Panc1 (cell line): ENCODE results near the gene ADAM12.

ENCODE experiments used
- TF ChIP-seq, protein P1 (sequence below), 2 experiments: IDR thresholded peaks; 2 replicates each; pipeline ENCODE4 v1.6.1; 2011 to 2012; ENCODE audit warnings: low read depth in 2 of 2, control low read depth in 1 of 2, low read length in 1 of 2, mild to moderate bottlenecking in 1 of 2, moderate library complexity in 1 of 2; ENCODE audit not compliant: insufficient read depth in 1 of 2
- TF ChIP-seq, protein P2 (sequence below): fragments of 450-650 bp; IDR thresholded peaks from 2 replicates; pipeline ENCODE4 v1.5.1; 2017; ENCODE audit warnings: mild to moderate bottlenecking

DNA sequence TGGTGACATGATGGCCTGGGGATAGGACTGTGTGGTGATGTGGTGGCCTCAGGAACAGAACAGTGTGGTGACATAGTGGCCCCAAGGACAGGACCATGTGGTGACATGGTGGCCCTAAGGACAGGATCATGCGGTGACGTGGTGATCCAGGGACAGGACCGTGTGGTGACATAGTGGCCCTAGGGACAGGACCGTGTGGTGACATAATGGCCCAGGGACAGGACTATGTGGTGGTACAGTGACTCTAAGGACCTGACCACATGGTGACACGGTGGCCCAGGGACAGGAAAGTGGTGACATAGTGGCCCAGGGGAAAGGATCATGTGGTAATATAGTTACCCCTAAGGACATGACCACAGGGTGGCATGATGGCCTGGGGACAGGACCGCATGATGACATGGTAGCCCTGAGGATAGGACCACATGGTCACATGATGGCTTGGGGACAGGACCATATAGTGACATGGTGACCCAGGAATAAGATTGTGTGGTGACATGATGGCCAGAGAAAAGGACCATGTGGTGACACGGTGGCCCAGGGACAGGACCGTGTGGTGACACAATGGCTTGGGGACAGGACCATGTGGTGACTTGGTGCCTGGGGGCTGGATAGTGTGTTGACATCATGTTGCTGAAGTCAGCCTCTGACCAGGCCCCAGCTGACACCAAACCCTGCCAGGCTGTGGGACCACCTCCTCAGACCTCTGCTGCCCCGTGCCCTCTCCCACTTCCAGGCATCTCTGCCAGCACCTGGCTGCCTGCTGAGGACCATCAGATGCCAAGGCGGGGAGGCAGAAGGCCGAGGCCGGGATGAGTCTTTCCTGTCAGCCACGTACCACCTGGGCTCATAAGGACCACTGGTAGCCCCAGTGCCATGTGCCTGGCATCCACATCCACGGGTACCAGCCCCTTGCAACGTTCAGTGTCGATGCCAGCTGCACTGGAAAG, 99.5 kb downstream of the ADAM12 start:
- TF ChIP-seq, protein P1, sequence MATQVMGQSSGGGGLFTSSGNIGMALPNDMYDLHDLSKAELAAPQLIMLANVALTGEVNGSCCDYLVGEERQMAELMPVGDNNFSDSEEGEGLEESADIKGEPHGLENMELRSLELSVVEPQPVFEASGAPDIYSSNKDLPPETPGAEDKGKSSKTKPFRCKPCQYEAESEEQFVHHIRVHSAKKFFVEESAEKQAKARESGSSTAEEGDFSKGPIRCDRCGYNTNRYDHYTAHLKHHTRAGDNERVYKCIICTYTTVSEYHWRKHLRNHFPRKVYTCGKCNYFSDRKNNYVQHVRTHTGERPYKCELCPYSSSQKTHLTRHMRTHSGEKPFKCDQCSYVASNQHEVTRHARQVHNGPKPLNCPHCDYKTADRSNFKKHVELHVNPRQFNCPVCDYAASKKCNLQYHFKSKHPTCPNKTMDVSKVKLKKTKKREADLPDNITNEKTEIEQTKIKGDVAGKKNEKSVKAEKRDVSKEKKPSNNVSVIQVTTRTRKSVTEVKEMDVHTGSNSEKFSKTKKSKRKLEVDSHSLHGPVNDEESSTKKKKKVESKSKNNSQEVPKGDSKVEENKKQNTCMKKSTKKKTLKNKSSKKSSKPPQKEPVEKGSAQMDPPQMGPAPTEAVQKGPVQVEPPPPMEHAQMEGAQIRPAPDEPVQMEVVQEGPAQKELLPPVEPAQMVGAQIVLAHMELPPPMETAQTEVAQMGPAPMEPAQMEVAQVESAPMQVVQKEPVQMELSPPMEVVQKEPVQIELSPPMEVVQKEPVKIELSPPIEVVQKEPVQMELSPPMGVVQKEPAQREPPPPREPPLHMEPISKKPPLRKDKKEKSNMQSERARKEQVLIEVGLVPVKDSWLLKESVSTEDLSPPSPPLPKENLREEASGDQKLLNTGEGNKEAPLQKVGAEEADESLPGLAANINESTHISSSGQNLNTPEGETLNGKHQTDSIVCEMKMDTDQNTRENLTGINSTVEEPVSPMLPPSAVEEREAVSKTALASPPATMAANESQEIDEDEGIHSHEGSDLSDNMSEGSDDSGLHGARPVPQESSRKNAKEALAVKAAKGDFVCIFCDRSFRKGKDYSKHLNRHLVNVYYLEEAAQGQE (IDR thresholded peaks at IDR 0.05; ENCODE audit: insufficient read depth in 1 of 2, low read depth in 2 of 2, low read length in 1 of 2) = no peak
- TF ChIP-seq, protein P2, sequence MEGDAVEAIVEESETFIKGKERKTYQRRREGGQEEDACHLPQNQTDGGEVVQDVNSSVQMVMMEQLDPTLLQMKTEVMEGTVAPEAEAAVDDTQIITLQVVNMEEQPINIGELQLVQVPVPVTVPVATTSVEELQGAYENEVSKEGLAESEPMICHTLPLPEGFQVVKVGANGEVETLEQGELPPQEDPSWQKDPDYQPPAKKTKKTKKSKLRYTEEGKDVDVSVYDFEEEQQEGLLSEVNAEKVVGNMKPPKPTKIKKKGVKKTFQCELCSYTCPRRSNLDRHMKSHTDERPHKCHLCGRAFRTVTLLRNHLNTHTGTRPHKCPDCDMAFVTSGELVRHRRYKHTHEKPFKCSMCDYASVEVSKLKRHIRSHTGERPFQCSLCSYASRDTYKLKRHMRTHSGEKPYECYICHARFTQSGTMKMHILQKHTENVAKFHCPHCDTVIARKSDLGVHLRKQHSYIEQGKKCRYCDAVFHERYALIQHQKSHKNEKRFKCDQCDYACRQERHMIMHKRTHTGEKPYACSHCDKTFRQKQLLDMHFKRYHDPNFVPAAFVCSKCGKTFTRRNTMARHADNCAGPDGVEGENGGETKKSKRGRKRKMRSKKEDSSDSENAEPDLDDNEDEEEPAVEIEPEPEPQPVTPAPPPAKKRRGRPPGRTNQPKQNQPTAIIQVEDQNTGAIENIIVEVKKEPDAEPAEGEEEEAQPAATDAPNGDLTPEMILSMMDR = no peak
